ENCODE results near the gene DLX5.

Gene DLX5

DNA sequence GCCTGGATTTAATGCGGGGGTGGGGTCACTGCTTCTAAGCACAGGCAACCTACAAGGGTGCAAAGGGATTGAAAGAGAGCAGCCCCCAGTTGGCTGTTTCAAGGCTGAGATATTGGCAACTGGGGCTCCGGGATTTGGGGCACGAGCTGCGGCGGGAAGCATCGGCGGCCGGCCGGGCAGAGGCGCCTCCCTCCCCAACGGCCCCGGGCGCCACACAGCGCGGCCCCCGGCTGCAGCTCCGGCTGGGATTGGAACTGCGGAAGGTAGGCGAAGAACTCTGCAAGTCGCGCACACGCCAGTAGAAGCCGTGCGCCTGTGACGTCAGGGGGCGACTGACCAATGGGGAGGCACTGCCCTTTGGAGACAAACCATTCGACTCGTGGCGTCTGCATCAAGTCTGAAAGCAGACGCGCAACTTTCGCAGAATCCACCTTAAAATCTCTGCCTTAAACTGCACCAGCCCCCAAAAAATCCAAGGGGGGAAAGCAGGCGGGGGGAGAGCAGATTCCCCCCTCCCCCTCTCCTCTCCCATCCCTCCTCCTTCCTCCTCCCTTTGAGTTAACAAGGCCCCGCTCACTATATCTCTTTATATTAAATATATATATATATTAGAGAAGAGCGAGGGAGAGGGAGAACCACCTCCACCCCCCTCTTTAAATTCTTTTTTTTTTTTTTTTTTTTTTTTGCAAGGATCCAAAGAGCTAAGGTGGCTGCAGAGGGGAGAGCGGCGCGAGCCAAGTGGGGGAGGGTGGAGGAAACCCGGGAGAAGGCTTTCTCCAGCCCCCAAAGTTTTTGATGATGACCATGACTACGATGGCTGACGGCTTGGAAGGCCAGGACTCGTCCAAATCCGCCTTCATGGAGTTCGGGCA lies 19.2 kb downstream of the DLX5 start, which contains the start of gene DLX6:
DLX6 (plus strand) TSS at position 371 of the 872 bp plus-strand sequence; CDS start at position 796, 425 bp downstream.
- DNase-seq: no peak

DNA sequence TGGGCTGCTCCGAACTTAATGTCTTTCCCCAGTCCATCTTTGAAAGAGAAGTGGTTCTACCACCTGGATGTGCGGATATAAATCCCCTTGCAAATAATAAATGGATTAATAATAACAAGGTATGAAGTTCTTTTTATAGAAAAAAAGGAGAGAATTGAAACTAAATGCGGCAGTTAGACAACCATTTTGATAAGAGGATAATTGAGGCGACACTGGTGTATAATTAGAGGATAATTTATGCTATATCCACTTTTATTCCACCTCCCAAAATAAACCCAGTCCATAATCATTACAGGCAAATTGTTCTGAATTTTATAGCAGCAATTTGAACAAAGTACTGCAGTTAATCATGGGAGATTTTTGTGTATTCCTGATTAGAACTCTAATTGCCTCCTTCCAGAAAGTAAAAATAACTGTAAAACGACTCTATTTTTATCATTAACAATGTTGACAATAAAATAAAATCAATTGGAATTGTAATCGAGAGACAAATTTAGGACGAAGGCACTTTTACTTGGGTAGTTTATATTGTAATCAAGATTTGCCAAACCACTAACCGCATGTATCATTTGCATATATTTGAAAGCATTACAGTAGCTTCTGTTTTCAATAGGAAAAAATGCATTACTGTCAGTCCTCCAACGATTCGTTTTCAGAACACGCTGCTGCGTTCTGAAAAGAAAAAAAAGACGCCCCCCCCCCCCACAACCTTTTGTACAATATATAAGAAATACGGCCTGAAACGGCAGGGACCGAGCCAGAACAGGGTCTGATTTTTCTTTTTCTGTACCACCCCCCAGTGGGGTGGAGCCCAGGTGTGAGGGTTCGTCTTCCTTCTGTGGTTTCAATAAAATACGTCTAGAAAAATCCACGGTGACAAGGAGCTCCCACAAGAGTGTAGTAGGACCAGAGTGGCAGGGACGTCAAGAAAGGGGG lies 20.1 kb downstream of the DLX5 start:
- DNase-seq: no peak

GRCh38 chr7:97003262-97004246 lies 21.1 kb downstream of the DLX5 start:
- DNase-seq: no peak

DNA sequence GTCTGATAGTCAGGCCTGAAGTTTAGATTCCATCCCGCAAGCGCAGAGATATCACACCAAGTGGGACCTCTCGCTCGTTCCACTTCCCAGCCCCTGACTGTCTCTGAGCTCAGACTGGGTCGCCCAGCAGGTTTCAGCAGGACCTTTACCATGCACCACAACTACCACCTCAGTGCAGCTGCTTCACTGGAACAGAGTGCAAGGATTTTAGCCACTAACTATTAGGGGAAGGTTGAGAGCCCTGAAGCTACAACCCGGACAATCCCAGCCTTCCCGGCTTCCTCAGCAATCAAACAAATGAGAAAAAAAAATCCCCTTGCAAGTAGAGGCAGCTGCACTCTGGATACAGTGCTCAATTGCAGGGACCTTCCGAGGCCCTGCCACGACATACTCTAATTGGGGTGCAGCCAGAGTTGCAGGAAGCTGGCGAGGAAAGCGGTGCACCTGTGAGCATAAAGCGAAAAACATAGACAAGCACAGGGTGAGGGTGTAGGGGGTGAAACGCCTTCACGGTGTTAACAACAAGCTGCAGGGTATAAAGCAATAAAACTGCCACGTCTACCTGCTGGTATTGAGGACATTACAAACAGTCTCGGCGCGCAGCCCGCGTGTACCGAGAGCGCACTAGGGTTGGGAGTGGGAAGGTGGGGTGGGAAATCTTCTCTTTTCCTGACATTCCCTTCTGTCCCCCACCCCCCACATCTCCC lies 21.9 kb downstream of the DLX5 start:
- no peak for DNase-seq

DNA sequence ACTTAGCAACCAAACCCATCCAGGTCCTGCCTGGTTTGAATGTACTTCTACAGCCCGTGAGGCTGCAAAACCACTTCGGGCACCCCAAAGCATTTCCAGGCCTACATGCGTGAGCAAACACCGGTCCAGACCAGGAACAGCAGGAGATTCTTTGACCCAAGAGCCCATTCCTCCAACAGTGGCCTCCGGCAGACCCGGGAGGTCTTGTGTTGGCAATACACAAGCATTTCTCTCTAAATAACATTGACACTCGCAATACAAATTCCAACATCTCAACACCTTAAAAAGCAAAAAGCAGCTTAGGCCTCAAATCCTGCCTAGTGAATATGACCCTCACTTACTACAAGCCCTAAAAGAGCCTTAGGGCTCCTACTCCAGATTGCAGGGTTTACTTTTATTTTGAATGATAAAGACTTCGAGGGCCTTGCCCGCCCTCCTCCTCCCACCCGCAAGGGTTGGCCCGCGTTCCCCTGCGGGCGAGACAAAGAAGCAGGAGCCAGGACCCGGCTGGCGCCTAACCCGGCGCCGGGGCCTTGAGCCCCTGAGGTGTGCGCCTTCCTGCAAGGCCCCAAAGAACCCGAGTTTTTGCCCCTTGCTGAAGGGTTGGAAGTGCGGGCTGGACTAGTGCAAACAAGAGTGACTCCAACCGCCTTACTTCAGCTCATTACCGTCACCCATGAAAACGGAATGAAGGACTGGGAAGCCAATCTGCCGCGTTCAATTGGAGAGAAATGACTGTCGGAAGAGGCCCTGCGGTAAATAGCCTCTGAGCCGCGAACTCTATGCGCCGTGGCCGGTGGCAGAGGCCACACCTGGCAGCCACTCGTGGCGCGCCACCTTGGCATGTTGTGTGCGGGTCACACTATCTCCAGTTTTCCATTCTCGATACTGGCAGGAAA lies 22.7 kb downstream of the DLX5 start:
- no peak for DNase-seq

DNA sequence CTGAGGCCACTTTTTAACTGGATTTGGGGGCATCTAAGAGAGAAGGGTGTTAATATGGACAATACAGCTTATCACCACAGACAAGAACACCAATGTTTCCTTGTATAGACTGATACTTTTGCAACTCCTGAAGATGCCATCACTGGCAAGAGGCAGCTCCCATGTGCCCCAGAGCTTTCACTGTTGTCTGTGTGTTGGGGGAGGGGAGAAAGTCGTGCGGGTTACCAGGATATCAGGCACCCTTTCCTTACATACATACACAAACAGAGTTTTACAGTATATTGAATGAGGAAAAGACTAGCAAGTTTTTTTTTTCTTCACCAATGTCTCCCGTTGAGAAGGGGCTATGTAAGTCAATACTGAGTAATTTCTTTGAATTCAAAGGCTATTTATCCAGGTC lies 23.4 kb downstream of the DLX5 start:
- no peak for DNase-seq

DNA sequence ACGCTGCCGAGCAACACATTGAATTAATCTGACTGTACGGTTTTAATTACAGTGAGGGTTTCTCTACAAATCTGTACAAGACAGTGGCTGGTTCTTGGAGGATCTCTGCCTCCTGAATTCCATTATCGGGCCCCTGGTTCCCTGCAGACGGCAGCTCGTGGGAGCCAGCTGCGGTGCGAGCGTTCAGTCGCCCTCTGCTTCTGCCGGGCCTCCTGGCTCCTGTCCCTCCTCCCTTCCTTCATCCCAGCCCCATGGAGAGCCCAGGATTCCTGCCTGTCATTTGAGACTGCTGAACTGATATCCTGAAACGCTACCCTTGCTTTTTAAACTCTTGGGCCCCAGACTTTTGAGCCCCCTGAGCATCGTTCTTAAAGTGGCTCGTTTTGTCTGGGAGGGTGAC lies 25.9 kb downstream of the DLX5 start:
- no peak for DNase-seq

DNA sequence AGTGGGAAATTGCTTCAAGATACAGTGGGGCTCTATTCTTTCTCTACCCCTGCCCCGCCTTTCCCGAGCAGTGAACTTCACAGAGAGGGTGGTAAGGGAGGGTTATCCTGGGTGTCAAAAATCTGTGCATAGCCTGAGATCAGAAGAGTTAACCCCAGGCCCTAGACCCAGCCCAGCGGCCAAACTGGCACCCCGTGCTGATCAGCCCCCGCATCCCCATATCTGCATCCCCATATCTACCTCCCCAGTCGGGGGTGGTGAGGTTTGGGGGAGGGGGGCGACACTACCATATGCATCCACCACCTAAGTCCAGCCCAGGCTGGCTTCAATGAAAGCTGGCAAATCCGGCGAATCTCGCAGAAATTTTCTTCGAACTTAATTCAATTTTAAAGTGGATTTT lies 26.3 kb downstream of the DLX5 start:
- DNase-seq: no peak

GRCh38 chr7:96997512-96998032 lies 27.1 kb downstream of the DLX5 start:
- no peak for DNase-seq

GRCh38 chr7:96996958-96997511 lies 27.6 kb downstream of the DLX5 start:
- DNase-seq: no peak

DNA sequence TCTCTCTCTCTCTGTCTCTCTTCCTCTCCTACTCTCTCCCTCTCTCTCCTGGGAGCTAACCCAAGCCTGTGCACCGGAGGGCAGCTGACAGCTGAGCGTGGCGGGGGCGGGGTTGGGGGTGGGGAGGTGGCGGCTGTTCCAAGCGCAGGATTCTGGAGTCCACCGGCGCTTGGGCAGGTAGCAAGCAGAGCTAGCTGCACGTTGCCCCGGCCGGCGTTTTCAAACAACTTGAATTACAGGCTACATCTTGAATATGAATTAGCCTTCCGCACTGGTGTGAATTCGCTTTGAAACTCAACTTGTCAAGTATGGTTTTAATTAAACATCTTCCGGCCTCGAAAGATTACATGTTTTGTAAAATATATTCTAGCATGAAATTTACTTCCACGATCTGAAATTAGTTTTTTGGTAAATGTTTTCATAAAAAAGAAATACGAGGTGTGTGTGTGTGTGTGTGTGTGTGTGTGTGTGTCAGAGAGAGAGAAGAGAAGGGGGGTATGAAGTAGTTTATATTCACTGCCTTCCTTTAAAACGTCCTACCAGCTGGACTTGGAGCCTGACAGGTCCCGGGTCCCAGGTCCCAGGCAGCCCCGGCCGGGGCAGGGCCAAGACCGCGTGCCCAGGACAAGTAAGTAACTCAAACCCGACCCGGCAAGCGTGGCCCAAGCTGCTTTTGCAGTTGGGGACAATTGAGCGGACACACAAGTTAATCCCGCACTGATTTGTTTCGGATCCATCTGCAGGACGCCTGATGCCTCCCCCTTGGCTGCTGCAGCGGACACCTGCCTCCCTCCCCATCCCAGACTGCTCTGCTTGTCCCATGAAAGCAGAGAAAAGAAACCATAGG lies 28.3 kb downstream of the DLX5 start:
- no peak for DNase-seq

DNA sequence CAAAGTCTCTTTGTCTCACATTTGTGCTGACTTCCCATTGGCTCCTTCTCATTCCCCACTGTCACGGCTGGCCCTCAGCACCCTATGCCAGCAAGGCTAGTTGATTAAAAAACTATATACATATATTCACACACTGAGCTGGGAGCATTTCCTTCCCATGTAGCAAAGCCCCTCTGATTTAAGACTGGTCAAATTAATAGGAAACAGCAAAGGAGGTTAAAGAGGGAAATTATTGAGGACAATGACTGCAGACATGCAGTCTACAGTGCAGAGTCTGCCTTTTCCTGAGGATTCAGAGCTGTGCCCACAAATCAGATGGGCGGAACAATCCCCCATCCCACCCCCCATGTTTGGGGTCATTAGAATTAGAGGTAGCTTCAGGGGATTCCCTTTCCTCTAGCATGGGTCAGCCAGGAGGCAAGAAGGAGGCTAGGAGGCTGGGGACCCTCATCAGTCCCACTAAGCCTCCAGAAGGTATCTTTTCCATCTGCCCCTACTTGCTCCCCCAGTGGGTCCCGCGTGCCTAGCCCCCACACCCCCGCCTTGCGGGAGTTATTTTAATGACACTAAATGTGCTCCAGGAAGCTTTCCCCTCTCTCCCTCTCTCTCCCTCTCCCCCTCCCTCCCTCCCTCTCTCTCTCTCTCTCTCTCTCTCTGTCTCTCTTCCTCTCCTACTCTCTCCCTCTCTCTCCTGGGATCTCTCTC lies 29.1 kb downstream of the DLX5 start:
- no peak for DNase-seq

DNA sequence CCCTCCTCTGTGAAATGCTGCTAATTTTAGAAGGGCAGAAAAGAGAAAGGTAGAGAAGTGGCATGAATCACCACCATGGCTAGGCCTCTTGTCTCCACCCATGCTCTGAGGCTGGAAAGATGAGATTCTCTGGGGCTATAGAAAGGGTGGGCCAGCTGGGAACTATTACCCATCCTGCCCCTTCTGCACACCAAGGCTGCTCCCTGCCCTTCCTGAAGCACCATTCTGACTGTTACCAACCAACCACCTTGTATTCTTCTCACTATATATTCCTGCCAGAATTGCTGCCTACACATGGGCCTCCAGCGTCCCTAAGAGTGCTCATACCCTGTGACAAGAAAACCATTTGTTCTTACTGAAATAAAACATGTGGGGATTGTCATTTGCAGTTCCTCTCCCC lies 30.7 kb downstream of the DLX5 start:
- no peak for DNase-seq

GRCh38 chr7:96993094-96993865 lies 31.4 kb downstream of the DLX5 start:
- DNase-seq: no peak

DNA sequence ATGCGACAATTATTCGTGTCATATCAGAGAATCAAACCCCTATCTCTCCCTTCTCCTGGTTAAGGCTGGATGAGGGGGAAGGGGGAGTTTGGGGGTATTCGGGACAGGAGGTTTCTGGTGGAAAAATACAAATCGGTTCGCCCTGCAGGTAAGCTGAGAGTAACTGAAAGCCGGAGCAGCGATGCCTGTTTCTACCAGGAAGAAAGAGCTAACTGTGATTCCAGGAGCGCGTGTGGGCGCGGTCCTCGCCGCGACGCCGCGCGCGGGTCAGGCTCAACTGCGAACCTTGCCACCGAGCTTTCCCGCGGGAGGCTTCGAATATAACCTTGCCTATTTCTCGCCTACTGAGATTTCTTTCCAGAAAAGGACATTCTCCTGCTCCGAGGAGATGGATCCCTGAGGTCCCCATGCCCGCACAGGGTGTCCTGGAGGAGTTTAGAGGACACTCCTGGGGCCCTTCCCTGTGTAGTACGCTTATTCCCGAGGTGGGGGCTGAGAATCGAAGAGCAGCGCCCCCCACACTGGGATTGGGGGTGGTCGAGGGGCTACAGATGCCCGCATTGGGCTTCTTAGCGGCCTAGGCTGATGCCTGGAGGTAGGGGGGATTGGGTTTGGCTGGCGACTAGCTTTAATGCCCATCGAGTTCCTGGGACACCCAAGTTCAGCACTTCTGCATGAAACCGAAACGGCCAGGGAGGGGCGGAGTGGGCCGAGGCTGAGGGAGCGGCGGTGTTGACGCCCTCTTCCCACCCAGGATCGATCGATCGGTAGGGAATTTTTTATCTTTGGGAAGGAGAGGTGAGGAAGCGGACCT lies 32.2 kb downstream of the DLX5 start:
- DNase-seq: no peak

DNA sequence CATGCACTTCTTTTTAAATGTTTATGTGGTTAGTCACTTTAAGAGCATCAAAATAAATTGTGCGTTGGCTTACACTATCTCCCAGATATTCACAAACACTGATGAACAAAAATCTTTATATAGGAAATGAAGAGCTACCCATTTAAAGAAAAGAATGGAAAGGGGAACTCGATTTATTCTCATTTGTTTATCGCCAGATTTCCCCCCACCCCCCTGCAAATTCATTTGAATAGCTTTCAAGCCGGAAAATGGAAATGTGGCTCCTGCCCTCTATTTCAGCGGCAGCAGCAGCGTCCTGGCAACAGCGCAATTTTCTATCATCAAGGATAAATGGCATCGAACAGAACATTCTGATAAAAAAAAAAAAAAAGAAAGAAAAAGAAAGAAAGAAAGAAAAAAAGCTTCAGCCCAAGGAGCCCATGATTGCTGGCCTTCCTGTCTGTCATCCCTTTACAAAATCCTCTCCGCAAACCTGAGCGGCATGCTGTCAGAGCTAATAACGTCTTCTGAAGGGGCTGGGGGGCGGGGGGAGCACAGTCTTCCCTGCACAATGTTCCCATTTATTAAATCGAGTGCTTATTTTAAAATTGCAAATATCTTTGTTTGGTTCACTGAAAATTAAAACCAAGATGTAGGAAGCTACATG lies 33.0 kb downstream of the DLX5 start:
- DNase-seq: no peak

All from bone marrow (tissue), 2 donors.